ENCODE measurements around the gene RANBP17.

GRCh38 chr5:171155621-171156020 is 293.8 kb downstream of the RANBP17 start:
- TF ChIP-seq CTCF (conservative IDR thresholded peaks at IDR 0.05; ENCODE audit: low read depth in 2 of 2): no peak
- no peak for TF ChIP-seq REST (IDR thresholded peaks at IDR 0.05; ENCODE audit: unreplicated experiment)
- TF ChIP-seq POLR2AphosphoS5 (IDR thresholded peaks at IDR 0.05; ENCODE audit: low read depth): no peak
- no peak for TF ChIP-seq EZH2phosphoT487 (IDR thresholded peaks at IDR 0.05; ENCODE audit: unreplicated experiment)
- no peak for TF ChIP-seq JUNB (IDR thresholded peaks at IDR 0.05; ENCODE audit: unreplicated experiment)
- no peak for TF ChIP-seq CREB1 (CRISPR knock-in tag; IDR thresholded peaks at IDR 0.05; ENCODE audit: low read depth)
- no peak for TF ChIP-seq STAT1 (IDR thresholded peaks at IDR 0.05; ENCODE audit: unreplicated experiment)
- no peak for TF ChIP-seq NANOG (IDR thresholded peaks at IDR 0.05; ENCODE audit: borderline replicate concordance)
- no peak for TF ChIP-seq EZH2 (IDR thresholded peaks at IDR 0.05; ENCODE audit: low read depth, unreplicated experiment)
- TF ChIP-seq ETS1 (IDR thresholded peaks at IDR 0.05): no peak

All from GM23338 (cell line).